Measurements from ENCODE around the gene TRERF1.

DNA sequence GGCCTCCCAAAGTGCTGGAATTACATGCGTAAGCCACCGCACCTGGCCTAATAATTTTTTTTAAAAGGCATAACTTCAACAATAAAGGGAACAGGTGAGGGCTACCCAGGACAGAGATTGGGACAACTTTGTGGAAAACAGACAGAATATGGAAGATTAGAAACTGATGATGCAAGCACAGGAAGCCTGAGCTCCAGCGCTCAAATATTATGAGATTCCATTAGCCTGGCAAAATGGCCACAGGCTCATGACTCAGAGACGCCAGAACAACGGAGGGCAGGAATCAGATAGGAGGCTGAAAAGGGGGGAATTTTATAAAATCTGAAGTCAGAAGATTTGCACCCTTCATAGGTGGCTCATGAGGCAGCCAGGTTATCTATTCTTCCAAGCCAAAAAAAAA lies 131.0 kb downstream of the TRERF1 start:
- TF ChIP-seq, protein P1, sequence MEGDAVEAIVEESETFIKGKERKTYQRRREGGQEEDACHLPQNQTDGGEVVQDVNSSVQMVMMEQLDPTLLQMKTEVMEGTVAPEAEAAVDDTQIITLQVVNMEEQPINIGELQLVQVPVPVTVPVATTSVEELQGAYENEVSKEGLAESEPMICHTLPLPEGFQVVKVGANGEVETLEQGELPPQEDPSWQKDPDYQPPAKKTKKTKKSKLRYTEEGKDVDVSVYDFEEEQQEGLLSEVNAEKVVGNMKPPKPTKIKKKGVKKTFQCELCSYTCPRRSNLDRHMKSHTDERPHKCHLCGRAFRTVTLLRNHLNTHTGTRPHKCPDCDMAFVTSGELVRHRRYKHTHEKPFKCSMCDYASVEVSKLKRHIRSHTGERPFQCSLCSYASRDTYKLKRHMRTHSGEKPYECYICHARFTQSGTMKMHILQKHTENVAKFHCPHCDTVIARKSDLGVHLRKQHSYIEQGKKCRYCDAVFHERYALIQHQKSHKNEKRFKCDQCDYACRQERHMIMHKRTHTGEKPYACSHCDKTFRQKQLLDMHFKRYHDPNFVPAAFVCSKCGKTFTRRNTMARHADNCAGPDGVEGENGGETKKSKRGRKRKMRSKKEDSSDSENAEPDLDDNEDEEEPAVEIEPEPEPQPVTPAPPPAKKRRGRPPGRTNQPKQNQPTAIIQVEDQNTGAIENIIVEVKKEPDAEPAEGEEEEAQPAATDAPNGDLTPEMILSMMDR (IDR thresholded peaks at IDR 0.05; ENCODE audit: low read length): no peak
- TF ChIP-seq EZH2 (IDR thresholded peaks at IDR 0.05; ENCODE audit: borderline replicate concordance, low read length): no peak

Data from OCI-LY1 (cell line).